Hindlimb muscle (tissue), 1 donor: Measurements from ENCODE around the gene TAOK3. TPM values are rescaled to one million over a fixed set of nuclear protein-coding genes. Genes with fewer than 3 reads are reported as not detected.
"Not testable (repeated sequence)": the region's sequence is repeated elsewhere in the genome, so short reads cannot be mapped to it uniquely, and the experiment has no call there.

Experiments
- DNase-seq: peaks from one replicate; pipeline ENCODE4 v3.0.0-alpha.2; 2013
- polyA plus RNA-seq: library from polyadenylated mRNA; unstranded; fragments of 120-200 nt; gene quantifications from one replicate; pipeline ENCODE4 v1.2.1, GENCODE V29; 2013; ENCODE audit not compliant: insufficient read length

Gene TAOK3
- polyA plus RNA-seq, 1 donor = 19.1 TPM

GRCh38 chr12:118189741-118190191 is 182.9 kb downstream of the TAOK3 start:
- peak; percentile 40 for DNase-seq

DNA sequence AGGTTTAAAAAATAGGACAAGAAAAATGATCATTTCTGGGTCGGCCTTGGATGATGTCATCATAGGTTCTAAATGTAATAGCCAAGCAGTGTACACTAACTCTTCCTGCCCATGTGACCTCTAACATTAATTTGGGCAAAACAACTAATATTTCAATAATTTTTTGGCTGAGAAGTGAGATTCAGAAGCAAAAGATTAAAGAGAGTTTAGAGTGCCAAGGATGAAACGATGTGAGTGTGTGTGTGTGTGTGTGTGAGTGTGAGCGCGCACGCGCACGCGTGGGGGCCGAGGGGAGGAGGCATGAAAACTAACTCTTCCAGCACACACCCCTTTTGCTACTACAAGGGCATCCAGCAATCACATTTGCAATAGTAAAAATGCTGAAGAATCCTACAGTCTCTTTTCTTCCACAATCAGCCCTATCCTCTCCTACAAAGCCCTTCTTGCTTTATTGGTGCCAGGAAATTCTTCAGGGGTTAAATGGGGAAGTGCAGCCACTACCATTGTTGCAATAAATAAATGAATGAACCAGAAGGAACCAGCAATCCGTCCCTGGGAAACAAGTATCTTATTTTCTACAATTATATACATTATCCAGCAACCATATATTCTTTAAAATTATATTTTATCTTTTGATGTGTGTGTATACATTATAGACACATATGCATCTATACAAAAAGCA is 183.9 kb downstream of the TAOK3 start:
- DNase-seq = peak; percentile 63

- no peak for DNase-seq
These were observed 184.8 kb downstream of the TAOK3 start for GRCh38 chr12:118187751-118188435.

DNA sequence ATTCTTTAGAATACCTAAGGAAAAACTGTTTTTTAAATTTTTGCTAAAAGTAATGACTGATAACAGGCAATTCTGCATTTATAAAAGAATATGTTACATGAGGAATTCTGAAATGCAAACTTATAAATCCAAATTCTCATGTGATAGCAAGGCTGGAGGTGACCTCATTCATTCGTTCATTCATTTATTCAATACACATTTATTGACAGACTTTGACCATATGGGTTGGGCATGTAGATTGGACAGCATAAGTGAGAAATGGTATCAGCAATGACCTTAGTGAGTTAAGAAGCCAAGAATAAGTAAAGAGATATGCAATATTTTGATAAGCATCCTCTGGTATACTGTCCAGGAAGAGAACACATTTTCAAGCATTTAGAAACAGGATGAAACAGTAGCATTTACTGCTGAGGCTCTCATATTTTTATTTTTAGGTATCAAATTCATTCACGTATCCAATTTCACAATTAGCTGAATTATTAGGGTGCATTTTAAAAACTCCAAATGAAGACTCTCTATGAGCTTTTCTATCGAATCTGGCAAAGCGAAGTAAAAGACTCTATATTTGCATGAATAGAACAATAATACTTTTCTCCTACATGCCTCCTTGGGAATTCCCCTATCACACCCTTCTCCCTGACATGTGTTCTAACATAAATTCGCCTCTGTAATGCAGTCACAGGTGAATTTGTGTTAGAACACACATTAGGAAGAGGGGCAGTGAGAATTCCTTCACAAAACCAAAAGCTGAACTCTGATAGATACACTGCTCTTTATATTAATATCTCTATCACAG is 186.9 kb downstream of the TAOK3 start:
- no peak for DNase-seq

DNA sequence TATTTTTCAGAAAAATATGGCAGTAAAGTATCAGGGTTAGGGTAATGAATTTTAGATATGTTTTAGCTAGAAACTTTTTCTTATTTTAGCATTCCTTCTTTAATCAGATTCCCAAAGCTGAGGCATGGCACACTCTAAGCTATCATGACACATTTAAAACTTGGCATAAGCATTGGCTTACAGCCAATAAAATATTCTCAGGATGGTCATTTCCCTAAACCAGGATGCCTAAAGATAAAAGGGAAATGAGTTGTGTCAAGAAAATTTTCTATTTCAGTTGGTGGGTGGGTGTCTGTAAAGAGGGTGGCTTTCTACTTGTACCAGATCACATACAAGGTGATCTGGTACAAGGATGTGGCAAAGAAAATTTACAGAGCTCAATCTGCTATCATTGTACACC is 189.0 kb downstream of the TAOK3 start:
- DNase-seq = no peak

DNA sequence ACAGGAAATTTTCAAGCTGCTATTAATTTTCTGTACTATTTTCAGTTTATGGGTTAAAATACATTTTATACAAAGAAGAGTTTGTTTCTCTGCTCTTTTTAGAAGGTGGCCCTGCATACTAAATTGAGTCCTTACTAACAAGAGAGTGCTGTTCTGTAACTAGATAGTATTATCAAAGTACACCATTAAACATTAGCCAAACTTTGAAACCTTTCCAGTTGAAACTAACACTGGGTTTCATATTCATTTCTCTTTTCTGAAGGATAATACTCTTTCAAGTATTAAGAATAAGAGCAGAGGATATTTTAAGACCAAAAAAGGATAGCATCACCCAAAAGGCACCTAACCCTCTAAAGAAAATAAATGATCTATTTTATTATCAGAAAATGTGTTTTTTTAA is 189.6 kb downstream of the TAOK3 start:
- no peak for DNase-seq

GRCh38 chr12:118175823-118176447 is 196.8 kb downstream of the TAOK3 start:
- DNase-seq = no peak

DNA sequence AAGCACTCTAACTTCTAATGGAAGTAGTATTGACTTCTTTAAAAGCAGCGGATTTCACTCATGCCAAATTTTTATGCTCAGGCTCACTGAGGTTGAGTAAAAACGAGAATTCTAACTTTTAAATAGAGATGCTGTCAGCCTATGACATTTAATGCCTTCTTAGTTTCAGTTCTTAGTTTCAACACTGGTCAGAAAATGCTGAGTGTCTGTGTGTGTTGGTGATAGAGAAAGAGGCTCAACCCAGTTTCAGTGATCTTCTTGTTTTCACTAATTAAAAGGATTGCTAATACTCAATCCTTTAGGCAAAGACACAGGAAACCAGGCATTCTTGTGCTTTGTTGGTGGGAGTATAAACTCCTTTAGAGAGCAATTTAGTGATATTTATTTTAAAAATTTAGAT is 205.8 kb downstream of the TAOK3 start:
- DNase-seq = no peak

DNA sequence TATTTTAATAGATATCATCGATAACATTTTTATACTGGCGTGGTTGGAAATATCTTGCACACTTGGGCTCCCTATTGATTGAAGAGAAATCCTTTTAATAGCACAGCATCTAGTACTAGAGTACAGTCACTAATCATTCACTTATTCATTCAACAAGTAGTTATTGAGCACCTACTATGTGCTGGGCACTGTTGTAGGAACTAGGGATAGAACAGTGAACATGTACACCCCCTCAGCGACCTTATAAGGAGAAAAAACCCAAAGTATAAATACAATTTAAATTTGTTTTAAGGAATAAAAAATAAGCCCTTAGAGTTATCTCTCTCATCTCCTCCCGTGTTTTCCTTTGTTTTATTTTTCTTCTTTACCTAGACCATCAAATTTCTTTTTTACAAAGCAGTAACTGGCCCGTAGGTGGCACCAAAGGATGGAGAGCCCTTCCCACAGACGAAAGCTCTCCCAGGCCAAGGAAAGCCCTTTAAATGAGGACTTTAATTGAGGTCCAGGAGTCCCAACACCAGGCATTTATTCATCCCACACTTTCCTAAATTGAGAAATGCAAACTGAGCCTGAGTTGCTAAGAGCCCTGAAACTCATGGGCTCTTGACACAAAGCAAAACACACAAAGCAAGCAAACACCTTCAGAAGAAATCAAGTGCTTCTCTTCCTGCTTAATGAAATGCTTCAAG is 207.8 kb downstream of the TAOK3 start:
- no peak for DNase-seq

DNA sequence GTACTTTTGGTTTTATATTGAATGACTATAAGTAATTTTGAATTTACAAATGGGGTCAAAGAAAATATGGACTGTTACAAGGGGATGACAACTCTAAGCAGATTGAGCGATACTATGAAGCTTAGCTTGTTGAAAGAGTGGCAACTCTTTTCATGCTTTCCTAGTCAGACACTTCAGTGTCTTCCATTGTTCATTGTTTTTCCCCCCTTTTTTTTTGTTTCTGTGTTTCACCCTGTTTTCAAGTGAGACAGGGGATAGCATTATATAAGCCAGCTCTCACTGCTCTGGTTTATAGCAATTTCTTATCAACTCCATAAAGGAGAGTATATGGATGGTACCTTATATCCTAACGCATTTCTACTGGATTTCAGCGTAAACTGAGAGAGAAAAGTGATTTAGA is 212.2 kb downstream of the TAOK3 start:
- no peak for DNase-seq

- DNase-seq = no peak
These were observed 221.0 kb downstream of the TAOK3 start for GRCh38 chr12:118151755-118152154.

GRCh38 chr12:118150625-118151024 is 222.1 kb downstream of the TAOK3 start:
- no peak for DNase-seq

DNA sequence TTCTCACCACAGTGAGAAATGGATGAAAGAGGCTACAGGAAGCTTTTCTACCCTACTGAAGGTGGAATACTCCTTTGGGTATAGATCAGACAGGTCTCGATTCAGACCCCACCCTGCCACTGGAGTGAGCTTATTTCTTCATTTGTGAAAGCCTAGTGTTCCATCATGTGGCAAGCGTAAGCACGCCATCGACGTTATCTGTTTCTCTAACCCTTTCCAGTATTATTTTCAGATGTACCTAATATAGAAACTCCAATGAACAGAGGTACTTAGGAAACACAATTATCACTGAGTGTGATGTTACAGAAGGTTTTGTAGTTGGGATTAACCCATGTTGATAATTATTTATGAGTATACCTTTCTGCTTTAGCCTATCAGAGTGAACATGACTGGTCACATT is 224.4 kb downstream of the TAOK3 start:
- DNase-seq = no peak

DNA sequence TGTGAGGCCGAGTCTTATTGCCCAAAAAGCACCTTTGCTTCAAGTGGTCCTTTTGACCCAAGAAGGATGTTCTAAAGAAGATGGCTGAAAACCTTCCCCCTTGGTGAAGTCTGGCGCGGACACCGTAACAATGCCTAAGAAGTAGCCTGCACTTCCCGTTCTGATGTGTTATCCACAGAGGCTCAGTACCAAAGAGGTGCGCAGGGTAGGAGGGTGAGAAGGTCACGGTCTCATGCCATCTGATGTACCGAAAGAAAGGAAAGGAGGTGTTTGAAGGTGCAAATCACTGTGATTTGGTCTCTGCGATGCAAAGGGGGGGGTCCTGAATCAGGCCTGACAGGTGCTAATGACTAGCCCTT is 226.9 kb downstream of the TAOK3 start:
- no peak for DNase-seq

- DNase-seq = no peak
These were observed 227.5 kb downstream of the TAOK3 start for GRCh38 chr12:118145113-118145797.

DNA sequence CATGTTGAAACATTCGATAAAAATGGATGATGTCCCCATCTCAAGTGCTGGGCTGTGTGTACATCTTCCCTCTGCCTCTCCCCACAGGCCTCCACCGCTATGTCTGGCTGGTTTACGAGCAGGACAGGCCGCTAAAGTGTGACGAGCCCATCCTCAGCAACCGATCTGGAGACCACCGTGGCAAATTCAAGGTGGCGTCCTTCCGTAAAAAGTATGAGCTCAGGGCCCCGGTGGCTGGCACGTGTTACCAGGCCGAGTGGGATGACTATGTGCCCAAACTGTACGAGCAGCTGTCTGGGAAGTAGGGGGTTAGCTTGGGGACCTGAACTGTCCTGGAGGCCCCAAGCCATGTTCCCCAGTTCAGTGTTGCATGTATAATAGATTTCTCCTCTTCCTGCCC is 228.2 kb downstream of the TAOK3 start:
- no peak for DNase-seq

- DNase-seq = no peak
These were observed 231.9 kb downstream of the TAOK3 start for GRCh38 chr12:118140825-118141224.

GRCh38 chr12:118137148-118137678 is 235.5 kb downstream of the TAOK3 start:
- DNase-seq = no peak

DNA sequence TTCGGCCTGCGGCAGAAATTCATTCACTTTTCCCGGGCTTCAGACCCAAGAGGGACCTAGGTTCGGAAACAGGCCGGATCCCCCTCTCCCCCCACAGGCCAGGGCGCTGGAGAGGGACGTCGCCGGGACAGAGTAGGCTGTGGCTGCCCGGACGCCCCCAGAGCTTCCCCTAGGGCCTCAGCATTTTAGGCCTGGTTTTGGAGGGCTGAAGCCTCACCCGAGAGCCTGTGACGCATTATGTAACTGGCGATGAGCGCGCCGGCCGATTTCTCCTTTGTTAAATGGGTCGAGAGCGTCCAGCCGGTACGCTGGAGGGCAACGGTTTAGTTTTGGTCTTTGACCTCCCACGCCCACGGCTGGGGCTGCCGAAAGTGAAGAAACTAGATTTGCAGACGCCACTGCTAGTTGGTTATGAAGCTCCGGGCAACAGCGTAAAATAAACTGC is 236.1 kb downstream of the TAOK3 start:
- peak; percentile 34 for DNase-seq

- peak; percentile 93 for DNase-seq
These were observed 236.7 kb downstream of the TAOK3 start, which contains the start of gene PEBP1 for GRCh38 chr12:118135788-118136558. Gene PEBP1 (plus strand): TSS chr12:118136124. CDS start chr12:118136210, 86 bp downstream.

GRCh38 chr12:118129436-118129835 is 243.3 kb downstream of the TAOK3 start:
- not testable (repeated sequence) for DNase-seq
